ENCODE measurements around the gene CTSZ.

- no peak for TF ChIP-seq CTCF (IDR thresholded peaks at IDR 0.05)
- TF ChIP-seq POLR2A (IDR thresholded peaks at IDR 0.05): no peak
- TF ChIP-seq EP300 (IDR thresholded peaks at IDR 0.05): no peak
Measured at GRCh38 chr20:59001068-59001448, 6.0 kb downstream of the CTSZ start.
